ENCODE measurements around the gene PAFAH2. TPM values are rescaled to one million over a fixed set of nuclear protein-coding genes. Genes with fewer than 3 reads are reported as not detected.

PAFAH2 gene
- 10 to 100 TPM in 1 of 4 donors, 1 to 10 TPM in 3; 6.3 to 19.2 (median 9.3) TPM for total RNA-seq

GRCh38 chr1:25997828-25998761 lies at the start of gene PAFAH2:
Gene PAFAH2 (minus strand): TSS chr1:25998063. CDS start chr1:25990816, 7,247 bp downstream.
- Histone ChIP-seq H3K27me3 (no peaks in the 10 kb centered on the region), H3K27ac (peak within 1 kb of the TSS; percentile 34 to 92 (median 84)), H3K36me3 (no peaks in the 10 kb centered on the region), H3K4me3 (peak within 1 kb of the TSS; percentile 40 to 62 (median 54)), H3K4me1 (peaks cover 0 to 32% (median 15%) of the 10 kb centered on the region in 4 donors), H3K9me3 (no peaks in the 10 kb centered on the region)
- TF ChIP-seq EP300 (IDR thresholded peaks at IDR 0.05) (peak; percentile 93 to 95), CTCF (IDR thresholded peaks at IDR 0.05) (peak; percentile 86 to 100 (median 98)), POLR2A (IDR thresholded peaks at IDR 0.05) (peak in 1 of 2 donors; percentile 38)
- peak; percentile 93 to 97 for DNase-seq (ENCODE audit: low spot score in 2 of 2)
- 2% methylated on average over 39 to 47 of the region's 47 CpGs for WGBS, 2 donors

GRCh38 chr1:26047278-26047874 lies 49.5 kb upstream of the PAFAH2 start:
- Histone ChIP-seq H3K27me3 (peaks cover 0 to 74% of the 10 kb centered on the region in 2 donors), H3K36me3 (no peaks in the 10 kb centered on the region), H3K9me3 (no peaks in the 10 kb centered on the region), H3K4me1 (peaks cover 0 to 17% (median 5%) of the 10 kb centered on the region in 4 donors), H3K27ac (no peak overlapping the region), H3K4me3 (no peak overlapping the region)
- TF ChIP-seq POLR2A (IDR thresholded peaks at IDR 0.05) (no peak), CTCF (IDR thresholded peaks at IDR 0.05) (no peak), EP300 (IDR thresholded peaks at IDR 0.05) (no peak)
- no peak for DNase-seq (ENCODE audit: low spot score in 2 of 2)
- 76 to 81% methylated on average over 6 to 7 of the region's 7 CpGs for WGBS, 2 donors

GRCh38 chr1:26046246-26047095 lies 48.6 kb upstream of the PAFAH2 start:
- Histone ChIP-seq H3K9me3 (no peaks in the 10 kb centered on the region), H3K27me3 (peaks cover 0 to 71% of the 10 kb centered on the region in 2 donors), H3K36me3 (no peaks in the 10 kb centered on the region), H3K4me3 (peak overlapping the region in 1 of 4 donors; percentile 30), H3K27ac (no peak overlapping the region), H3K4me1 (peaks cover 0 to 17% (median 5%) of the 10 kb centered on the region in 4 donors)
- TF ChIP-seq CTCF (IDR thresholded peaks at IDR 0.05) (no peak), EP300 (IDR thresholded peaks at IDR 0.05) (no peak)
- 5 to 8% methylated on average over 50 of the region's 57 CpGs for WGBS, 2 donors
- no peak for DNase-seq (ENCODE audit: low spot score in 2 of 2)

- H3K36me3 ChIP-seq = no peaks in the 10 kb centered on the region
- peak within 1 kb of the TSS in 1 of 4 donors; percentile 30 for H3K4me3 ChIP-seq
- 3 to 4% methylated on average over 10 to 29 of the region's 62 CpGs for WGBS, 2 donors
- DNase-seq (ENCODE audit: low spot score in 2 of 2) = no peak
- no peak within 1 kb of the TSS for H3K27ac ChIP-seq
- peaks cover 0 to 17% (median 5%) of the 10 kb centered on the region in 4 donors for H3K4me1 ChIP-seq
- peaks cover 0 to 67% of the 10 kb centered on the region in 2 donors for H3K27me3 ChIP-seq
- no peak for TF ChIP-seq EP300 (IDR thresholded peaks at IDR 0.05)
- no peaks in the 10 kb centered on the region for H3K9me3 ChIP-seq
Measured at GRCh38 chr1:26045722-26046245, 47.9 kb upstream of the PAFAH2 start, which contains the start of gene SLC30A2. Gene SLC30A2 (minus strand): TSS chr1:26046118. CDS start chr1:26045896, 222 bp downstream.
